Measurements from ENCODE around the gene RGPD4. TPM values are rescaled to one million over a fixed set of nuclear protein-coding genes. Genes with fewer than 3 reads are reported as not detected.
"Not testable (repeated sequence)": the region's sequence is repeated elsewhere in the genome, so short reads cannot be mapped to it uniquely, and the experiment has no call there.

RGPD4 gene
- total RNA-seq, 1 experiment from 2014 or later: 0.07 TPM

DNA sequence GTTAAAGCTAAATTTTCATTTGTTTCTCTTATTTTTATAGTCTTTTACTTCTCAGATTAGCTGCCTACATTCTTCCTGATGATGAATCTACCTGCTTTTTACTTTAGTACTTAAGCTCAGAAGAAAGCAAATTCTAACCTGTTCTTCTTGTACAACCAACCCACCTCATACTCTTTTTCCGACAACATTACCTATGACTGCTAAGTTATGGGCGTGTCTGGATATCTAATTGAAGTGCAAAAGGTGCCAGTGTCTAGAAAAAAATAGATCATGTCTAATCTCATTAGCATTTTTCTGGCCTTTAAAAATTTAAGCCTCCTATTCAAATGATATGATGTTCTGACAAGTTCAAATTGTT, 1.5 kb upstream of the RGPD4 start:
- POLR2A ChIA-PET: no interaction called here
- DNase-seq (ENCODE audit: low read depth, low spot score): no peak
- Histone ChIP-seq H3K79me2 (ENCODE audit: insufficient read depth, low read length) (no peaks in the 10 kb centered on the region), H3K4me3 (replicated peaks in 1 of 2; ENCODE audit: low read depth in 1 of 2, low read length in 2 of 2) (no peak overlapping the region), H3K27me3 (ENCODE audit: insufficient read depth, low read length) (no peaks in the 10 kb centered on the region), H3K9me3 (ENCODE audit: control insufficient read depth in 1 of 2, insufficient read depth in 1 of 2, low read depth in 1 of 2, low read length in 2 of 2) (no peaks in the 10 kb centered on the region; a peak in 3 of 4 replicates), H3K4me2 (ENCODE audit: low read length) (no peak overlapping the region), H4K20me1 (ENCODE audit: insufficient read depth) (no peaks in the 10 kb centered on the region), H3K36me3 (ENCODE audit: control insufficient read depth in 1 of 2, insufficient read depth in 2 of 2, low read length in 2 of 2) (no peaks in the 10 kb centered on the region), H3K4me1 (ENCODE audit: control insufficient read depth in 1 of 2, insufficient read depth in 2 of 2, low read length in 2 of 2) (no peaks in the 10 kb centered on the region), H3K9ac (ENCODE audit: low read length) (no peak overlapping the region), H3K27ac (ENCODE audit: low read depth, low read length) (no peak overlapping the region), H3K9me2 (ENCODE audit: insufficient read depth) (no peaks in the 10 kb centered on the region), H2AFZ (ENCODE audit: low read depth, low read length, poor library complexity, severe bottlenecking) (no peak overlapping the region)
- no TSS peak for BruUV-seq (replicated peaks)
- intact Hi-C loops (cut with micrococcal nuclease): no loop called here
- CTCF ChIA-PET: no interaction called here
- RAD21 ChIA-PET (ENCODE audit: low non-redundant PET in 1 of 2, low total read pairs in 2 of 2, uncharacterized antibody in 2 of 2, unreplicated experiment in 2 of 2): no interaction called here
- TF ChIP-seq EZH2phosphoT487 (IDR thresholded peaks at IDR 0.05; ENCODE audit: borderline replicate concordance): no peak
- TF ChIP-seq CEBPB (IDR thresholded peaks at IDR 0.05; ENCODE audit: low read depth): no peak
- TF ChIP-seq ZNF274 (IDR thresholded peaks at IDR 0.05; ENCODE audit: low read depth, low read length): no peak
- no peak for TF ChIP-seq SRF (IDR thresholded peaks at IDR 0.05; ENCODE audit: low read depth)
- TF ChIP-seq TCF7L2 (IDR thresholded peaks at IDR 0.05; ENCODE audit: borderline replicate concordance, extremely low read depth, insufficient read depth, insufficient read length): no peak
- no peak for TF ChIP-seq ZFX (IDR thresholded peaks at IDR 0.05)
- TF ChIP-seq ELF1 (IDR thresholded peaks at IDR 0.05; ENCODE audit: borderline replicate concordance, low read depth): no peak
- no peak for TF ChIP-seq EGR1 (IDR thresholded peaks at IDR 0.05; ENCODE audit: low read depth)
- no peak for TF ChIP-seq POLR2AphosphoS5 (IDR thresholded peaks at IDR 0.05; ENCODE audit: low read depth, low read length)
- TF ChIP-seq FOSL1 (IDR thresholded peaks at IDR 0.05; ENCODE audit: low read depth): no peak
- TF ChIP-seq, protein P1, sequence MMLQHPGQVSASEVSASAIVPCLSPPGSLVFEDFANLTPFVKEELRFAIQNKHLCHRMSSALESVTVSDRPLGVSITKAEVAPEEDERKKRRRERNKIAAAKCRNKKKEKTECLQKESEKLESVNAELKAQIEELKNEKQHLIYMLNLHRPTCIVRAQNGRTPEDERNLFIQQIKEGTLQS (IDR thresholded peaks at IDR 0.05): no peak
- no peak for TF ChIP-seq EZH2 (IDR thresholded peaks at IDR 0.05)
- TF ChIP-seq SP1 (IDR thresholded peaks at IDR 0.05; ENCODE audit: low read depth): no peak
- no peak for ATAC-seq

DNA sequence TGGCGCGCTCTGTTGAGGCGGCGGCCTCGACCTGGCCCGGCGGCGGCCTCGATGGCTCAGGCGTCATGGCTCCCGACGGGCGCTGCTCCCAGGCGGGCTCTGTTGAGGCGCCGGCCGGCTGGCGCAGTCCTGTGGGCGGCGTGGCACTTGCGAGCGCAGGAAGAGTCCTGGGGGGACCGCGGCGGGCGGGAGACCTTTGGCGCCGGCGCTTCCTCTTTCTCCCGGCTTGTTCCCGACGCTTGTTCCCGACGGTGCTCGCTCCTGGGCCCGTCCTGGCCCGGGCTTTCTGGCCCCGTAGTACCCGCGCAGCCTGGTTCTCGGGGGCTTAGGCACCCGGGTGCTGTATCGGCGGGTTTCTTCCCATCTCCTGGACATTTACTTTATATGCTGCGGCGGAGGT, 2.8 kb downstream of the RGPD4 start:
- H3K4me2 ChIP-seq (ENCODE audit: low read length); H3K36me3 ChIP-seq (ENCODE audit: control insufficient read depth in 1 of 2, insufficient read depth in 2 of 2, low read length in 2 of 2); H3K9me3 ChIP-seq (ENCODE audit: control insufficient read depth in 1 of 2, insufficient read depth in 1 of 2, low read depth in 1 of 2, low read length in 2 of 2); BruUV-seq (replicated peaks); H3K9me2 ChIP-seq (ENCODE audit: insufficient read depth); POLR2A ChIA-PET; H3K4me1 ChIP-seq (ENCODE audit: control insufficient read depth in 1 of 2, insufficient read depth in 2 of 2, low read length in 2 of 2); CTCF ChIA-PET; H4K20me1 ChIP-seq (ENCODE audit: insufficient read depth); H3K27me3 ChIP-seq (ENCODE audit: insufficient read depth, low read length); intact Hi-C loops (cut with micrococcal nuclease); DNase-seq (ENCODE audit: low read depth, low spot score); H2AFZ ChIP-seq (ENCODE audit: low read depth, low read length, poor library complexity, severe bottlenecking); H3K9ac ChIP-seq (ENCODE audit: low read length); H3K27ac ChIP-seq (ENCODE audit: low read depth, low read length); H3K4me3 ChIP-seq (replicated peaks in 1 of 2; ENCODE audit: low read depth in 1 of 2, low read length in 2 of 2); H3K79me2 ChIP-seq (ENCODE audit: insufficient read depth, low read length); RAD21 ChIA-PET (ENCODE audit: low non-redundant PET in 1 of 2, low total read pairs in 2 of 2, uncharacterized antibody in 2 of 2, unreplicated experiment in 2 of 2); ATAC-seq: not testable (repeated sequence)

DNA sequence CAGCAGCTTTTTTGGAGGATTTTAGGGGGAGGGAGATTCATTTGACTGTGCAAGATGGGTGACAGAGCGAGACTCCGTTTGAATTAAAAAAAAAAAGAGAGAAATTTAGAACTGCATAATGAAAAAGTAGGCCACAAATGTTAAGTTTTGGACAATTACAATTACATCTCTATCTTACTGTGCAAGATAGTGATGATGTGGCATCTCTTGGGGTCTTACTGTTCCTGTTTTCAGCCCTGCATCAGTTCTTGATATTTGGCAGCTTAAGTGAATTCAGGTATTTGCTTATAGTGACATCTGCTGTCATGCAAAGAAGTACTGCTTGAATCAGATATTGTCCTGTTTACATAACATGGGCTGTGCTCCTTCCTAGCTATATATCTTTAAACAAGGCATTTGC, 6.5 kb downstream of the RGPD4 start:
- H3K4me1 ChIP-seq (ENCODE audit: control insufficient read depth in 1 of 2, insufficient read depth in 2 of 2, low read length in 2 of 2); H4K20me1 ChIP-seq (ENCODE audit: insufficient read depth); H2AFZ ChIP-seq (ENCODE audit: low read depth, low read length, poor library complexity, severe bottlenecking); H3K79me2 ChIP-seq (ENCODE audit: insufficient read depth, low read length); ATAC-seq; H3K27ac ChIP-seq (ENCODE audit: low read depth, low read length); H3K4me3 ChIP-seq (replicated peaks in 1 of 2; ENCODE audit: low read depth in 1 of 2, low read length in 2 of 2); POLR2A ChIA-PET; CTCF ChIA-PET; H3K9me2 ChIP-seq (ENCODE audit: insufficient read depth); H3K4me2 ChIP-seq (ENCODE audit: low read length); BruUV-seq (replicated peaks); DNase-seq (ENCODE audit: low read depth, low spot score); H3K9me3 ChIP-seq (ENCODE audit: control insufficient read depth in 1 of 2, insufficient read depth in 1 of 2, low read depth in 1 of 2, low read length in 2 of 2); H3K27me3 ChIP-seq (ENCODE audit: insufficient read depth, low read length); RAD21 ChIA-PET (ENCODE audit: low non-redundant PET in 1 of 2, low total read pairs in 2 of 2, uncharacterized antibody in 2 of 2, unreplicated experiment in 2 of 2); intact Hi-C loops (cut with micrococcal nuclease); H3K9ac ChIP-seq (ENCODE audit: low read length); H3K36me3 ChIP-seq (ENCODE audit: control insufficient read depth in 1 of 2, insufficient read depth in 2 of 2, low read length in 2 of 2): not testable (repeated sequence)

Data from HCT116 (cell line).